ENCODE results near the gene GLO1. TPM values are rescaled to one million over a fixed set of nuclear protein-coding genes. Genes with fewer than 3 reads are reported as not detected.

GLO1 gene
- total RNA-seq, 1 experiment from 2014 or later, result 66.7 TPM

- Mint-ChIP-seq H3K27me3 (ENCODE audit: insufficient read depth, unreplicated experiment) (no peaks in the 10 kb centered on the region), H3K27ac (ENCODE audit: low read depth, unreplicated experiment) (no peak overlapping the region), H3K9me3 (ENCODE audit: unreplicated experiment) (no peaks in the 10 kb centered on the region), H3K36me3 (ENCODE audit: insufficient read depth, unreplicated experiment) (peaks cover 28% of the 10 kb centered on the region), H3K4me1 (ENCODE audit: insufficient read depth, unreplicated experiment) (no peaks in the 10 kb centered on the region), H3K4me3 (ENCODE audit: unreplicated experiment) (no peak overlapping the region)
- TF ChIP-seq, protein P1, sequence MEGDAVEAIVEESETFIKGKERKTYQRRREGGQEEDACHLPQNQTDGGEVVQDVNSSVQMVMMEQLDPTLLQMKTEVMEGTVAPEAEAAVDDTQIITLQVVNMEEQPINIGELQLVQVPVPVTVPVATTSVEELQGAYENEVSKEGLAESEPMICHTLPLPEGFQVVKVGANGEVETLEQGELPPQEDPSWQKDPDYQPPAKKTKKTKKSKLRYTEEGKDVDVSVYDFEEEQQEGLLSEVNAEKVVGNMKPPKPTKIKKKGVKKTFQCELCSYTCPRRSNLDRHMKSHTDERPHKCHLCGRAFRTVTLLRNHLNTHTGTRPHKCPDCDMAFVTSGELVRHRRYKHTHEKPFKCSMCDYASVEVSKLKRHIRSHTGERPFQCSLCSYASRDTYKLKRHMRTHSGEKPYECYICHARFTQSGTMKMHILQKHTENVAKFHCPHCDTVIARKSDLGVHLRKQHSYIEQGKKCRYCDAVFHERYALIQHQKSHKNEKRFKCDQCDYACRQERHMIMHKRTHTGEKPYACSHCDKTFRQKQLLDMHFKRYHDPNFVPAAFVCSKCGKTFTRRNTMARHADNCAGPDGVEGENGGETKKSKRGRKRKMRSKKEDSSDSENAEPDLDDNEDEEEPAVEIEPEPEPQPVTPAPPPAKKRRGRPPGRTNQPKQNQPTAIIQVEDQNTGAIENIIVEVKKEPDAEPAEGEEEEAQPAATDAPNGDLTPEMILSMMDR (IDR thresholded peaks at IDR 0.05; ENCODE audit: unreplicated experiment), result no peak
- ChIA-PET CTCF (interaction anchor here (0.5 to 1.7 kb wide), 4 partner anchors 10 to 1365 kb away, joined by 3 to 8 read pairs (median 4); no protein-coding TSS in a partner anchor), POLR2A (interaction anchor here (0.5 to 1.1 kb wide), 2 partner anchors 11 to 562 kb away, joined by 3 to 4 read pairs; no protein-coding TSS in a partner anchor)
- BruUV-seq (replicated peaks), result no TSS peak
- intact Hi-C loops (cut with micrococcal nuclease), result loop anchor here (5.0 to 10.0 kb wide), 2 partner anchors 99 to 181 kb away; no protein-coding TSS in a partner anchor
- no peak for DNase-seq (ENCODE audit: unreplicated experiment)
Measured at GRCh38 chr6:38673397-38674165, 29.4 kb downstream of the GLO1 start.

GRCh38 chr6:38671885-38672467 lies 31.0 kb downstream of the GLO1 start:
- Mint-ChIP-seq H3K4me1 (ENCODE audit: insufficient read depth, unreplicated experiment) (no peaks in the 10 kb centered on the region), H3K36me3 (ENCODE audit: insufficient read depth, unreplicated experiment) (peaks cover 15% of the 10 kb centered on the region), H3K4me3 (ENCODE audit: unreplicated experiment) (no peak overlapping the region), H3K9me3 (ENCODE audit: unreplicated experiment) (no peaks in the 10 kb centered on the region), H3K27ac (ENCODE audit: low read depth, unreplicated experiment) (no peak overlapping the region), H3K27me3 (ENCODE audit: insufficient read depth, unreplicated experiment) (no peaks in the 10 kb centered on the region)
- BruUV-seq (replicated peaks), result no TSS peak
- peak; percentile 60 for DNase-seq (ENCODE audit: unreplicated experiment)
- ChIA-PET POLR2A (interaction anchor here (1.1 kb wide), 1 partner anchor 12 kb away, joined by 4 read pairs; no protein-coding TSS in a partner anchor), CTCF (interaction anchor here (0.7 to 1.7 kb wide), 3 partner anchors 8 to 82 kb away, joined by 3 to 8 read pairs (median 4); no protein-coding TSS in a partner anchor)
- TF ChIP-seq, protein P1 (IDR thresholded peaks at IDR 0.05; ENCODE audit: unreplicated experiment), result peak; percentile 67
- intact Hi-C loops (cut with micrococcal nuclease), result loop anchor here (5.0 to 10.0 kb wide), 2 partner anchors 97 to 180 kb away; no protein-coding TSS in a partner anchor

DNA sequence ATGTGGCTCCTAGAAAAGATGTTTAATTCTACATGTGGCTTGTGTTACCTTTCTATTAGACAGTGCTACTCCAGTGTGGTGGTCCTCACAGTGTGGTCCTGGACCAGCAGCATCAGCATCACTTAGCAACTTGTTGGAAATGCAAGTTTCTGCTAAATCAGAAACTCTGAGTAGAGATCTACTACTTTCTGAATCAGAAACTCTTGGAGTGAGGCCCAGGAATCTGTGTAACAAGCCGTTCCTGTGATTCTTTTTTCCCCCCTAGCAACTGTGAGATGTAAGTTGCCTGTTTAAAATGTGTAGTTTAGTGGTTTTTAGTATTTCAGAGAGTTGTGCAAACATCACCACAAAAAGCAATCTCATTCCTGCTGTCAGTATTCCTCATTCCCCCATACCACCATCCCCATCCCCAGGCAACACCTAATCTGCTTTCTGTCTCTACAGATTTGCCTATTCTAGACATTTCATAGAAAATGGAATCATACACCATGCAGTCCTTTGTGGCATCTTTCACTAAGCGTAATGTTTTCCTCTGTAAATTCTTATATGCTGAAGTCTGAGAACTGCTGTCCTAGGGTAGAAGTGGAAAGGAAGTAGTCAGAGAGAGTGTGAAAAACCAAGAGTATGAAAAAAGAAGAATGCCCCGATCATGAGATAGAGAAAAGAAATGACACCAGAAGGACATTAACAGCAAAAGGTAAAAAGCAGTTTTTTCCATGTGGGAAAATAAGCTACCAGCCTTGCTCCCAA lies 44.4 kb downstream of the GLO1 start:
- intact Hi-C loops (cut with micrococcal nuclease), result no loop called here
- Mint-ChIP-seq H3K27ac (ENCODE audit: low read depth, unreplicated experiment) (no peak overlapping the region), H3K36me3 (ENCODE audit: insufficient read depth, unreplicated experiment) (no peaks in the 10 kb centered on the region), H3K4me3 (ENCODE audit: unreplicated experiment) (no peak overlapping the region), H3K4me1 (ENCODE audit: insufficient read depth, unreplicated experiment) (peaks cover 5% of the 10 kb centered on the region), H3K27me3 (ENCODE audit: insufficient read depth, unreplicated experiment) (no peaks in the 10 kb centered on the region), H3K9me3 (ENCODE audit: unreplicated experiment) (no peaks in the 10 kb centered on the region)
- no TSS peak for BruUV-seq (replicated peaks)
- no peak for DNase-seq (ENCODE audit: unreplicated experiment)
- TF ChIP-seq, protein P1 (IDR thresholded peaks at IDR 0.05; ENCODE audit: unreplicated experiment), result no peak
- ChIA-PET CTCF (no interaction called here), POLR2A (no interaction called here)

GRCh38 chr6:38656896-38657295 lies 46.0 kb downstream of the GLO1 start:
- no peak overlapping the region for H3K27ac Mint-ChIP-seq (ENCODE audit: low read depth, unreplicated experiment)
- intact Hi-C loops (cut with micrococcal nuclease), result no loop called here
- H3K9me3 Mint-ChIP-seq (ENCODE audit: unreplicated experiment), result no peaks in the 10 kb centered on the region
- H3K4me1 Mint-ChIP-seq (ENCODE audit: insufficient read depth, unreplicated experiment), result peaks cover 5% of the 10 kb centered on the region
- H3K36me3 Mint-ChIP-seq (ENCODE audit: insufficient read depth, unreplicated experiment), result no peaks in the 10 kb centered on the region
- ChIA-PET CTCF (no interaction called here), POLR2A (no interaction called here)
- H3K27me3 Mint-ChIP-seq (ENCODE audit: insufficient read depth, unreplicated experiment), result no peaks in the 10 kb centered on the region
- BruUV-seq (replicated peaks), result no TSS peak
- no peak overlapping the region for H3K4me3 Mint-ChIP-seq (ENCODE audit: unreplicated experiment)
- no peak for DNase-seq (ENCODE audit: unreplicated experiment)
- TF ChIP-seq, protein P1 (IDR thresholded peaks at IDR 0.05; ENCODE audit: unreplicated experiment), result no peak
